Measurements from ENCODE around the gene GCLM.
A peak's percentile ranks its signal among the peaks of the same experiment; 100 is the strongest.
"Not testable (repeated sequence)": the region's sequence is repeated elsewhere in the genome, so short reads cannot be mapped to it uniquely, and the experiment has no call there.

The GCLM gene

DNA sequence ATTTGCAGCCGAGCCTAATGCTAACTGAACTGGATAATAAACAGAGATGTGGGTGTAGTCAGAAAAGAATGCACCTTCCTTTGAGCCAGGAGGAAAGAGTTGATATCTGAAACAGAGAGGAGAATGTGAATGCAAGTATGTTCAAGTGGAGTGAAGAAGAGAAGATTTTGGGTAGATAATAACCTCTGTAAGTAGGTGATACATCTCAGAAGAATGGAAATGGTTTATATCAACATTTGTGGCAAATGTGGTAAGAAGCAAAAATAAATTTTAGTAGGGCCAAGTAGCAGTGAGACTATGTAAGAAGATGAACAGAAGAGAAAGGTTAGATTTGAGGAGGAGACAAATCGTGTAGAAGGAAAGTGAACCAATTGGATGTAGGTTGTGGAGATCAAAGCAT lies 28.5 kb downstream of the GCLM start:
- Histone ChIP-seq H3K4me3 (ENCODE audit: low read length) (no peak overlapping the region), H3K27ac (ENCODE audit: low read length) (no peak overlapping the region)

GRCh38 chr1:93878889-93879586 lies 30.2 kb downstream of the GCLM start, which contains the start of gene DNTTIP2:
Gene DNTTIP2 (minus strand): TSS chr1:93879206. CDS start chr1:93879148, 58 bp downstream.
- peaks cover 6% of the 10 kb centered on the region for H3K4me1 ChIP-seq (ENCODE audit: control insufficient read depth, low read depth, low read length)
- peak within 1 kb of the TSS; percentile 100 for H3K9ac ChIP-seq (ENCODE audit: low read length)
- peak within 1 kb of the TSS; percentile 99 for H3K27ac ChIP-seq (ENCODE audit: low read length)
- H3K36me3 ChIP-seq (ENCODE audit: control insufficient read depth, low read depth, low read length) = peaks cover 34% of the 10 kb centered on the region
- peak within 1 kb of the TSS; percentile 89 for H3K4me3 ChIP-seq (ENCODE audit: low read length)
- H3K27me3 ChIP-seq (ENCODE audit: control insufficient read depth, insufficient read depth, low read length) = no peaks in the 10 kb centered on the region
- H3K9me3 ChIP-seq (ENCODE audit: control insufficient read depth, low read depth, low read length) = no peaks in the 10 kb centered on the region

More for the DNA sequence above, 28.5 kb downstream of the GCLM start:
- Histone ChIP-seq H3K9ac (ENCODE audit: low read length) (no peak overlapping the region), H3K9me3 (ENCODE audit: control insufficient read depth, low read depth, low read length) (no peaks in the 10 kb centered on the region), H3K36me3 (ENCODE audit: control insufficient read depth, low read depth, low read length) (peaks cover 18% of the 10 kb centered on the region), H3K27me3 (ENCODE audit: control insufficient read depth, insufficient read depth, low read length) (no peaks in the 10 kb centered on the region), H3K4me1 (ENCODE audit: control insufficient read depth, low read depth, low read length) (peaks cover 6% of the 10 kb centered on the region)

DNA sequence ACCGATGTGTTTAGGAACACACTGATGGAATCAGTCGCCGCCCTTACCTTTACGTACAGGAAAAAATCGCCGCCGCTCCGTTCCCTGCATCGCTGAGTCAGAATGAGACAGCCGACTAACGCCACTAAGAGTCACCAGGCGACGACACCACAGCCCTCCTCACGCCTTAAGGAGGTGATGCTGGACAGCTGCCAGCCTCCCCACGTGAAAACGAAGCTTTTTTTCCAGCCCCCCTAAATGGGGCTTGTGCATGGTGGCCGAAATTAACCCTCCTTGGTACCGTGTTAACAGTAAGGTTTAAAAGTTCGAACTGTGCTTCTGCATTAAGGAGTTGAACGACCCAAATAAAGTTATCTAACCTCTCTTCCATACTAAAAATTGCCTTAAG lies 30.7 kb downstream of the GCLM start:
- H3K27ac ChIP-seq (ENCODE audit: low read length) = peak overlapping the region; percentile 99
- no peaks in the 10 kb centered on the region for H3K27me3 ChIP-seq (ENCODE audit: control insufficient read depth, insufficient read depth, low read length)
- peaks cover 39% of the 10 kb centered on the region for H3K36me3 ChIP-seq (ENCODE audit: control insufficient read depth, low read depth, low read length)
- peak overlapping the region; percentile 89 for H3K4me3 ChIP-seq (ENCODE audit: low read length)
- H3K9ac ChIP-seq (ENCODE audit: low read length) = peak overlapping the region; percentile 100
- peaks cover 6% of the 10 kb centered on the region for H3K4me1 ChIP-seq (ENCODE audit: control insufficient read depth, low read depth, low read length)
- H3K9me3 ChIP-seq (ENCODE audit: control insufficient read depth, low read depth, low read length) = no peaks in the 10 kb centered on the region

GRCh38 chr1:93877529-93877928 lies 31.7 kb downstream of the GCLM start:
- Histone ChIP-seq H3K4me1 (ENCODE audit: control insufficient read depth, low read depth, low read length) (peaks cover 6% of the 10 kb centered on the region), H3K9ac (ENCODE audit: low read length) (peak overlapping the region; percentile 100), H3K27ac (ENCODE audit: low read length) (no peak overlapping the region), H3K36me3 (ENCODE audit: control insufficient read depth, low read depth, low read length) (peaks cover 48% of the 10 kb centered on the region), H3K27me3 (ENCODE audit: control insufficient read depth, insufficient read depth, low read length) (no peaks in the 10 kb centered on the region), H3K4me3 (ENCODE audit: low read length) (peak overlapping the region; percentile 89), H3K9me3 (ENCODE audit: control insufficient read depth, low read depth, low read length) (no peaks in the 10 kb centered on the region)

DNA sequence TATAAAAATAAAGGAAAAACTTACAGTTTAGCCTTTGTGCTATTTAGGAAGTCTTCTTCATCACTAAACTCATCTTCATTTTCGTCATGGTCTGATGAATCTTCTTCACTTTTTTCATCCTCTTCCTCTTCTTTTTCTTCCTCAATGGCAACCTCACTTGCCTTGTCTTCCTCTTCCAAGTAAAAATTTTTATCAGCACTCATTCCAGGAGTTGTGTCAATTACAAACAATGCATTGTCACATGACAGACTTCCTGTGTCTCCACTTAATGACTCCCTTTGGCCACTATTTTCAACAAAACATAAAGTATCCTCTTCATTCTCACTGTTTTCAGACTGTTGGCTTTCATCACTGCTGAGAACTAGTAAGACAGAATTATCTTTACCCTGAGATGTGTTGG lies 33.0 kb downstream of the GCLM start:
- H3K27me3 ChIP-seq (ENCODE audit: control insufficient read depth, insufficient read depth, low read length) = no peaks in the 10 kb centered on the region
- no peak overlapping the region for H3K4me3 ChIP-seq (ENCODE audit: low read length)
- no peak overlapping the region for H3K9ac ChIP-seq (ENCODE audit: low read length)
- no peak overlapping the region for H3K27ac ChIP-seq (ENCODE audit: low read length)
- H3K4me1 ChIP-seq (ENCODE audit: control insufficient read depth, low read depth, low read length) = peaks cover 6% of the 10 kb centered on the region
- H3K9me3 ChIP-seq (ENCODE audit: control insufficient read depth, low read depth, low read length) = no peaks in the 10 kb centered on the region
- H3K36me3 ChIP-seq (ENCODE audit: control insufficient read depth, low read depth, low read length) = peaks cover 61% of the 10 kb centered on the region

- peaks cover 82% of the 10 kb centered on the region for H3K36me3 ChIP-seq (ENCODE audit: control insufficient read depth, low read depth, low read length)
- H3K27ac ChIP-seq (ENCODE audit: low read length) = no peak overlapping the region
- H3K27me3 ChIP-seq (ENCODE audit: control insufficient read depth, insufficient read depth, low read length) = no peaks in the 10 kb centered on the region
- H3K9me3 ChIP-seq (ENCODE audit: control insufficient read depth, low read depth, low read length) = no peaks in the 10 kb centered on the region
- no peak overlapping the region for H3K4me3 ChIP-seq (ENCODE audit: low read length)
- no peaks in the 10 kb centered on the region for H3K4me1 ChIP-seq (ENCODE audit: control insufficient read depth, low read depth, low read length)
- no peak overlapping the region for H3K9ac ChIP-seq (ENCODE audit: low read length)
These were observed 35.1 kb downstream of the GCLM start for GRCh38 chr1:93874025-93874651.

DNA sequence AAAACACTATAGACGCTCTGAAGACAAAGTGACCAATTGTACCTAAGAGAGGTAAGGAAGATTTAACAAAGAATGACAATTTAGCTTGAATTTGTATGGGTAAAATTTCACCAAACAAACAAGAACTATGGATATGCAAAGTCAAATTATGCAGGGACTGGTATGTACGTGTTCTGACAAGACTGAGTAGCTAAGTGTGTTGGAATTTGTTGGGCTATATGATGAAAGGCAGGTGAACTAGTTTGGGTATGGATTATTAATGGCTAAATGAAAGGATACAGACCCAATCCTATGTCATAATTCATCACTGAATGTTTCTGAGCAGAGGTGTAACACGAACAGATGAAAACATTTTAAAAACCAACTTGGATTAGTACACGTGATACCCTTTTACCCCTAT lies 37.9 kb downstream of the GCLM start:
- Histone ChIP-seq H3K9me3 (ENCODE audit: control insufficient read depth, low read depth, low read length) (no peaks in the 10 kb centered on the region), H3K36me3 (ENCODE audit: control insufficient read depth, low read depth, low read length) (peaks cover 73% of the 10 kb centered on the region), H3K27me3 (ENCODE audit: control insufficient read depth, insufficient read depth, low read length) (no peaks in the 10 kb centered on the region), H3K9ac (ENCODE audit: low read length) (no peak overlapping the region), H3K4me1 (ENCODE audit: control insufficient read depth, low read depth, low read length) (no peaks in the 10 kb centered on the region), H3K4me3 (ENCODE audit: low read length) (no peak overlapping the region), H3K27ac (ENCODE audit: low read length) (no peak overlapping the region)

- Histone ChIP-seq H3K4me1 (ENCODE audit: control insufficient read depth, low read depth, low read length) (no peaks in the 10 kb centered on the region), H3K4me3 (ENCODE audit: low read length) (no peak overlapping the region), H3K27me3 (ENCODE audit: control insufficient read depth, insufficient read depth, low read length) (no peaks in the 10 kb centered on the region), H3K36me3 (ENCODE audit: control insufficient read depth, low read depth, low read length) (peaks cover 59% of the 10 kb centered on the region), H3K27ac (ENCODE audit: low read length) (no peak overlapping the region), H3K9ac (ENCODE audit: low read length) (no peak overlapping the region), H3K9me3 (ENCODE audit: control insufficient read depth, low read depth, low read length) (no peaks in the 10 kb centered on the region)
These were observed 39.6 kb downstream of the GCLM start for GRCh38 chr1:93869653-93870052.

DNA sequence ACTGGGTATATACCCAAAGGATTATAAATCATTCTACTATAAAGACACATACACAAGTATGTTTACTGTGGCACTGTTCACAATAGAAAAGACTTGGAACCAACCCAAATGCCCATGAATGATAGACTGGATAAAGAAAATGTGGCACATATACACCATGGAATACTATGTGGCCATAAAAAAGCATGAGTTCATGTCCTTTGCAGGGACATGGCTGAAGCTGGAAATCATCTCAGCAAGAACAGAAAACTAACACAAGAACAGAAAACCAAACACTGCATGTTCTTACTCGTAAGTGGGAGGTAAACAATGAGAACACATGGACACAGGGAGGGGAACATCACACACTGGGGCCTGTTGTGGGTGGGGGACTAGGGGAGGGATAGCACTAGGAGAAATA lies 40.7 kb downstream of the GCLM start:
- H3K36me3 ChIP-seq (ENCODE audit: control insufficient read depth, low read depth, low read length) = peaks cover 48% of the 10 kb centered on the region
- H3K4me3 ChIP-seq (ENCODE audit: low read length); H3K4me1 ChIP-seq (ENCODE audit: control insufficient read depth, low read depth, low read length): not testable (repeated sequence)

DNA sequence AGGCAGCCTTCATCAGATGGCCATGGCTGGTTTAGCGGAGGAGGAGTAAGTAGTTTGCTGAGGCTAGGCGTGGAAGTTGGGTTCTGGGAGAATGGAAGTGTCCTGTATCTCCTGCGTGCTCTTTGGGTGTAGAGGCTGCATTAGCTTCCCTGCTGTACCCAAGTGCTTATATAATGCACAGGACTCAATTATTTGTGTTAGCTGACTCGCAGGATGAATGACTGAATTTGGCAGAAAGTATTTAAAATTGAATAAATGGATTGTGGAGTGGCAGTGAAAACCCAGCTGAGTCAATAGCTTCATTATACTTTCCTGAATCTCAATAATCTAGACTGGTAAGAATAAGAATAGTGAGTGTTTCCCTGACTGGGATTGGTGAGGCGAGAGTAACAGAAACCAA lies 44.0 kb downstream of the GCLM start:
- H3K9ac ChIP-seq (ENCODE audit: low read length) = no peak overlapping the region
- peaks cover 16% of the 10 kb centered on the region for H3K36me3 ChIP-seq (ENCODE audit: control insufficient read depth, low read depth, low read length)
- H3K4me1 ChIP-seq (ENCODE audit: control insufficient read depth, low read depth, low read length) = no peaks in the 10 kb centered on the region
- no peak overlapping the region for H3K27ac ChIP-seq (ENCODE audit: low read length)
- H3K4me3 ChIP-seq (ENCODE audit: low read length) = no peak overlapping the region
- no peaks in the 10 kb centered on the region for H3K9me3 ChIP-seq (ENCODE audit: control insufficient read depth, low read depth, low read length)
- no peaks in the 10 kb centered on the region for H3K27me3 ChIP-seq (ENCODE audit: control insufficient read depth, insufficient read depth, low read length)

More for the DNA sequence above, 40.7 kb downstream of the GCLM start:
- H3K27ac ChIP-seq (ENCODE audit: low read length); H3K9me3 ChIP-seq (ENCODE audit: control insufficient read depth, low read depth, low read length); H3K27me3 ChIP-seq (ENCODE audit: control insufficient read depth, insufficient read depth, low read length); H3K9ac ChIP-seq (ENCODE audit: low read length): not testable (repeated sequence)

GRCh38 chr1:93864175-93864574 lies 45.1 kb downstream of the GCLM start:
- Histone ChIP-seq H3K4me3 (ENCODE audit: low read length) (no peak overlapping the region), H3K9ac (ENCODE audit: low read length) (no peak overlapping the region), H3K36me3 (ENCODE audit: control insufficient read depth, low read depth, low read length) (peaks cover 5% of the 10 kb centered on the region), H3K4me1 (ENCODE audit: control insufficient read depth, low read depth, low read length) (no peaks in the 10 kb centered on the region), H3K9me3 (ENCODE audit: control insufficient read depth, low read depth, low read length) (no peaks in the 10 kb centered on the region), H3K27me3 (ENCODE audit: control insufficient read depth, insufficient read depth, low read length) (no peaks in the 10 kb centered on the region), H3K27ac (ENCODE audit: low read length) (no peak overlapping the region)

- H3K36me3 ChIP-seq (ENCODE audit: control insufficient read depth, low read depth, low read length); H3K9ac ChIP-seq (ENCODE audit: low read length); H3K27ac ChIP-seq (ENCODE audit: low read length); H3K4me1 ChIP-seq (ENCODE audit: control insufficient read depth, low read depth, low read length); H3K4me3 ChIP-seq (ENCODE audit: low read length); H3K9me3 ChIP-seq (ENCODE audit: control insufficient read depth, low read depth, low read length); H3K27me3 ChIP-seq (ENCODE audit: control insufficient read depth, insufficient read depth, low read length): not testable (repeated sequence)
These were observed 51.6 kb downstream of the GCLM start for GRCh38 chr1:93857653-93858052.

All from iPS-18a (cell line).